ENCODE results near the gene TIPRL.
"Not testable (repeated sequence)": the region's sequence is repeated elsewhere in the genome, so short reads cannot be mapped to it uniquely, and the experiment has no call there.

The TIPRL gene

GRCh38 chr1:168178227-168178637, 530 bp upstream of the TIPRL start:
- TF ChIP-seq, protein P1, sequence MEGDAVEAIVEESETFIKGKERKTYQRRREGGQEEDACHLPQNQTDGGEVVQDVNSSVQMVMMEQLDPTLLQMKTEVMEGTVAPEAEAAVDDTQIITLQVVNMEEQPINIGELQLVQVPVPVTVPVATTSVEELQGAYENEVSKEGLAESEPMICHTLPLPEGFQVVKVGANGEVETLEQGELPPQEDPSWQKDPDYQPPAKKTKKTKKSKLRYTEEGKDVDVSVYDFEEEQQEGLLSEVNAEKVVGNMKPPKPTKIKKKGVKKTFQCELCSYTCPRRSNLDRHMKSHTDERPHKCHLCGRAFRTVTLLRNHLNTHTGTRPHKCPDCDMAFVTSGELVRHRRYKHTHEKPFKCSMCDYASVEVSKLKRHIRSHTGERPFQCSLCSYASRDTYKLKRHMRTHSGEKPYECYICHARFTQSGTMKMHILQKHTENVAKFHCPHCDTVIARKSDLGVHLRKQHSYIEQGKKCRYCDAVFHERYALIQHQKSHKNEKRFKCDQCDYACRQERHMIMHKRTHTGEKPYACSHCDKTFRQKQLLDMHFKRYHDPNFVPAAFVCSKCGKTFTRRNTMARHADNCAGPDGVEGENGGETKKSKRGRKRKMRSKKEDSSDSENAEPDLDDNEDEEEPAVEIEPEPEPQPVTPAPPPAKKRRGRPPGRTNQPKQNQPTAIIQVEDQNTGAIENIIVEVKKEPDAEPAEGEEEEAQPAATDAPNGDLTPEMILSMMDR (IDR thresholded peaks at IDR 0.05; ENCODE audit: insufficient read depth, low read length, missing control alignments): no peak
- ChIA-PET CTCF (interaction anchor here (0.8 to 1.8 kb wide), 3 partner anchors 11 to 65 kb away, joined by 3 to 7 read pairs (median 5); no protein-coding TSS in a partner anchor), POLR2A (interaction anchor here (1.0 to 1.9 kb wide), 2 partner anchors 12 to 48 kb away, joined by 3 to 4 read pairs; partner anchors contain the start of gene SFT2D2)
- peak overlapping the region; percentile 87 for H3K4me3 ChIP-seq (ENCODE audit: low read depth, low read length)
- DNase-seq (ENCODE audit: low read depth, low spot score): no peak

GRCh38 chr1:168179438-168180147, 831 bp downstream of the TIPRL start:
- CTCF ChIA-PET: interaction anchor here (0.6 to 1.8 kb wide), 7 partner anchors 9 to 98 kb away, joined by 3 to 7 read pairs (median 3); no protein-coding TSS in a partner anchor
- peak overlapping the region; percentile 87 for H3K4me3 ChIP-seq (ENCODE audit: low read depth, low read length)
- no peak for DNase-seq (ENCODE audit: low read depth, low spot score)
- TF ChIP-seq, protein P1 (IDR thresholded peaks at IDR 0.05; ENCODE audit: insufficient read depth, low read length, missing control alignments): no peak
- POLR2A ChIA-PET: interaction anchor here (1.0 to 1.9 kb wide), 2 partner anchors 13 to 46 kb away, joined by 3 to 4 read pairs; partner anchors contain the start of gene SFT2D2

GRCh38 chr1:168180148-168180524, 1.4 kb downstream of the TIPRL start:
- ChIA-PET POLR2A (interaction anchor here (1.9 kb wide), 1 partner anchor 46 kb away, joined by 4 read pairs; the partner anchor contains the start of gene SFT2D2), CTCF (interaction anchor here (0.6 to 1.8 kb wide), 5 partner anchors 11 to 98 kb away, joined by 3 to 7 read pairs (median 3); no protein-coding TSS in a partner anchor)
- H3K4me3 ChIP-seq (ENCODE audit: low read depth, low read length): peak overlapping the region; percentile 87
- no peak for DNase-seq (ENCODE audit: low read depth, low spot score)
- TF ChIP-seq, protein P1 (IDR thresholded peaks at IDR 0.05; ENCODE audit: insufficient read depth, low read length, missing control alignments): no peak

DNA sequence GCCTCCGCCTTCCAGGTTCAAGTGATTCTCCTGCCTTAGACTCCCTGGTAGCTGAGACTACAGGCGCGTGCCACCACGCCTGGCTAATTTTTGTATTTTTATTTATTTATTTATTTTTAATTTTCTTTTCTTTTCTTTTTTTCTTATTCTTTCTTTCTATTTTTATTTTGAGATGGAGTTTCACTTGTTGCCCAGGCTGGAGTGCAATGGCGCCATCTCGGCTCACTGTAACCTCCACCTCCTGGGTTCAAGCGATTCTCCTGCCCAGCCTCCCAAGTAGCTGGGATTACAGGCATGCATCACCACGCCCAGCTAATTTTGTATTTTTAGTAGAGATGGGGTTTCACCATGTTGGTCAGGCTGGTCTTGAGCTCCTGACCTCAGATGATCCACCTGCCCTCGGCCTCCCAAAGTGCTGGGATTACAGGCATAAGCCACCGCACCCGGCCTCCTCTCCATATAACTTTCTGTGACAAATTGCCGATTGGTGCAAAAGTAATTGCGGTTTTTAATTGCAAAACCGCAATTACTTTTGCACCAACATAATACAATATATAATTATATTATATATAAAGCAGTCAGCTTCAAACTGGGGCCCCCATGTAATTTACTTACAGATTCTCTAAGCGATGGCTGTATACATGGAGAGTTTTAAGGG, 2.4 kb downstream of the TIPRL start:
- POLR2A ChIA-PET; H3K4me3 ChIP-seq (ENCODE audit: low read depth, low read length); DNase-seq (ENCODE audit: low read depth, low spot score): not testable (repeated sequence)
- CTCF ChIA-PET: interaction anchor here (1.1 to 1.8 kb wide), 5 partner anchors 36 to 141 kb away, joined by 3 to 5 read pairs (median 4); no protein-coding TSS in a partner anchor

DNA sequence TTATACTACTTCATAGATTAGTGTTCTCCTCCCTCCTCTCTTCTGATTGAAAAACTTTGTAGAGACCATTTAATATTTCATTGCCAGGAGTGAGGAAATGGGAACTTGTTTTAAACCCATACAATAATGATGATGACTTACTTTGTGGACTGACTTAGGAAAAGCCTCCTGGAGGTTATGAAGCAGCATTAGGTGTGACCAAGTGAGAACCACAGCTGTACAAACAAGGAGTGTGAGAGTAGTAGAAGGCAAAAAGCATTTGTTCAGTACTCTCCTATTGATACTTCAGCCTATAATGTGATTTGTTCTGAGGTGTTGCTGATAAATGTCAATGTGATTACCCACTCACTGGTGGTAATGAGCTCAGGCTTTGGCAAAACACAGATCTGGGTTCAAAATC, 8.4 kb downstream of the TIPRL start:
- DNase-seq (ENCODE audit: low read depth, low spot score): no peak
- CTCF ChIA-PET: interaction anchor here (1.0 to 2.3 kb wide), 2 partner anchors 14 to 156 kb away, joined by 3 to 6 read pairs; no protein-coding TSS in a partner anchor
- no peak overlapping the region for H3K4me3 ChIP-seq (ENCODE audit: low read depth, low read length)
- TF ChIP-seq, protein P1 (IDR thresholded peaks at IDR 0.05; ENCODE audit: insufficient read depth, low read length, missing control alignments): no peak
- POLR2A ChIA-PET: no interaction called here

DNA sequence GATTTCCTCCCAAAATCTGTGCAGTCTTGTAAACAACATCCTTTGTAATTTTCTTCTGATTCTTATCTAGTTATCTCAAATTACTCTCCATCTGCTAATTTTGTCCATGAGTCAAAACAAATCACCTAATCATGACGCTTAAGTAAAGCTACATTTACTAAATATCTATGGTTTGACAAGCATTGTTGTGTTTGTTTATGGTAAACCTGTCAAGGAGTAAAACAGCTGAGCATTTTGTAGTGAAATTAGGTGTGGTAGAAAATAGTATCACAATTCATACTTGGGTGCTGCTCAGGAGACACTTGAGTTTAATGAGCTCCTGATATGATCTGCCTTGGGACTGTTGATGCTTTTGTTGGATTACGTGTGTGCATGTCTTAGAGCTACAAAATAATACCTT, 11.6 kb downstream of the TIPRL start:
- ChIA-PET CTCF (interaction anchor here (0.6 to 1.6 kb wide), 4 partner anchors 8 to 45 kb away, joined by 3 to 7 read pairs (median 3); partner anchors contain the start of gene TIPRL), POLR2A (no interaction called here)
- no peak for DNase-seq (ENCODE audit: low read depth, low spot score)
- H3K4me3 ChIP-seq (ENCODE audit: low read depth, low read length): no peak overlapping the region
- TF ChIP-seq, protein P1 (IDR thresholded peaks at IDR 0.05; ENCODE audit: insufficient read depth, low read length, missing control alignments): no peak

All from AG04449 (cell line).